DMS114 treated with DMSO at 0.1 percent for 48 hours (cell line): ENCODE data around the gene NSF.
"Not testable (repeated sequence)": the region's sequence is repeated elsewhere in the genome, so short reads cannot be mapped to it uniquely, and the experiment has no call there.

ENCODE experiments used
- DNase-seq: peaks from one replicate; lab custom pipeline; 2025; ENCODE audit not compliant: unreplicated experiment; lab: John Stamatoyannopoulos, UW

Gene NSF

DNA sequence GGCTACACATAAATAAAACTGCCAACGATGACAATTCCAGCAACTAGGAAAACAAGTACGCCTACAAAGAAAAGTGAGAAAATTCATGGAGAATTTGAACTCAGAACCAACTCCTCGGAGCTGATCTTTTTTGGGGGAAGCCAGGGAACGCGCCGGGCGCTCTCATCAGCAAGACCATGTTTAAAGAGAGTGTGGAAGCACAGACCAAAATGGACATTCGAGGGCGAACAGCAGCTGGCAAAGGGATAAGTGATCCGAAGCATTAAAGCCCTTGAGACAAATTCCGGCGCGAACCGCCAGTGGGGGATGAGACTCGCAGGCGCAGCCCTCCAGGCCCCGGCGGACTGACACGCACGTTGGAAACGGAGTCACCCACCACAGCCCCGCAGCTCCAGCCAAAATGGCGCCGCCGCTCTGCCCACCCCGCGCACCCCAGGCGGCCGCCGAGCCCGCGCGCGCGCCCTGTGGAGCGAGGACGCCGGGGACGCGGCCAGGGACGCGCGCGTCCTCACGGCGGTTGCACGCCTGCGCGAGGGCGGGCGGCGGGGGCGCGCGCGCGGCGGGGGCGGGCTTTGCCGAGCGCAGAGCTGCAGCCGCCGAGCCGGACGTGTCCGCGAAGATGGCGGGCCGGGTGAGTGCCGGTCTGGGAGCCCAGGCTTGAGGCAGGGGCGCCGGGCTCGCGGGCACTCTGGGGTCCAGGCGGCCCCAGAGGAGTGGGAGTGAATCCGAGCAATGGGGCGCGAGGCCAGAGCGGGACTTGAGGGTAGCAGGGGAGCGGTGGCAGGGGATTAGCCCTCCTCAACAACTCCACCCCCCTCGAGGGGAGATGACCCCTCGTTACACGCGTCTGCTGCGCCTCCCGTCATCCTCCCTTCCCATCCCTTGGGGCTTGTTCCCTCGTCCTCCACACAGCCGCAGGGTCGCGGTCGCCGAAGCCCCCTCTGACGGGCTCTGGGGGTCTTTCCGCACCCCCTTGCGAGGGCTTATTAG lies at the start of gene NSF:
NSF (plus strand) TSS at position 513 of the 990 bp plus-strand sequence; CDS start at position 620, 107 bp downstream.
- DNase-seq: not testable (repeated sequence)

DNA sequence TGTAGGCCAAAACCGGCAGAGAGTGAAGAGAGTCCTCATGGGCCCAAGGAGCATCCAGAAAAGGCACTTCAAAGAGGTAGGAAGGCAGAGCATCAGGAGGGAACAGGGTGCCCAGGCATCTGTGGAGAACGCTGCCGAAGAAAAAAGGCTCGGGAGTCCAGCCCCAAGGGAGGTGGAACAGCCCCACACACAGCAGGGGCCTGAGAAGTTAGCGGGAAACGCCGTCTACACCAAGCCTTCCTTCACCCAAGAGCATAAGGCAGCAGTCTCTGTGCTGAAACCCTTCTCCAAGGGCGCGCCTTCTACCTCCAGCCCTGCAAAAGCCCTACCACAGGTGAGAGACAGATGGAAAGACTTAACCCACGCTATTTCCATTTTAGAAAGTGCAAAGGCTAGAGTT lies 41.9 kb upstream of the NSF start:
- DNase-seq: not testable (repeated sequence)

DNA sequence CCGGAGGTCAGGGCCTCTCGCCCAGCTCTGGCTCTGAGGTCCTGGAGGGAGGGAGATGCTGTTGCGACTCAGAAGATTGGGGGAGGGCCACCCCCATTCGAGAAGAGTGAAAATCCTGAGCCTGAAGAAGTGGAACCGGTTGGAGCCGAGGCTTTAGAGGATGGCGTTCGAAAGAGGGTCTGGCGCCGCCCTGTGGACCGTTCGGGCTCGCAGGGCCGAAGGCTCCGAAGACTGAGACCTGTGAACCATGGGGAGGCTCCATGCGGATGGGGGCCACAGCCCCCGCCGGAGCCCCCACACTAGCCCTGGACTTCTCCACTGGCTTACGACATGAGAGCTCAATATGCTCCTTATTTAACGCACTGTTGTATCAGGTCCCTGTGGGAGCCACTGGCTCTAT lies 31.3 kb upstream of the NSF start:
- not testable (repeated sequence) for DNase-seq

DNA sequence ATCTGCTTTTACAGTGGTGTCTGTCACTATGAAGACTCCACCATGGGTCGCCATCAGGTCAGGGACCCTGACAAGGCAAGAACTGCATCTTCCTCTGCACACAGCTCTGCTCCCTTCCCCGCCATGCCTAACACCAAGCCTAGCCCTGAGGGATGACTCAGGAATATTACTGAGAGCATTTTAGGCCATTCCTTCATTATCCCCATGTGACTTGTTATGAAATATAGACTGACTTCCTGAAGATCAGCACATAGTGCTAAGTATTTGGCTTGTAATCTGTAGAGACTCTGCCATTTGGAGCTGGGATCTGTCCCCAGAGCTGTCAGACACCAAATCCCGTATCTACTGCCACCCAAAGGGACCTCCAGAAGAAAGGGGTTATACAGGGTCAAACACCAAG lies 30.4 kb upstream of the NSF start:
- DNase-seq: not testable (repeated sequence)

DNA sequence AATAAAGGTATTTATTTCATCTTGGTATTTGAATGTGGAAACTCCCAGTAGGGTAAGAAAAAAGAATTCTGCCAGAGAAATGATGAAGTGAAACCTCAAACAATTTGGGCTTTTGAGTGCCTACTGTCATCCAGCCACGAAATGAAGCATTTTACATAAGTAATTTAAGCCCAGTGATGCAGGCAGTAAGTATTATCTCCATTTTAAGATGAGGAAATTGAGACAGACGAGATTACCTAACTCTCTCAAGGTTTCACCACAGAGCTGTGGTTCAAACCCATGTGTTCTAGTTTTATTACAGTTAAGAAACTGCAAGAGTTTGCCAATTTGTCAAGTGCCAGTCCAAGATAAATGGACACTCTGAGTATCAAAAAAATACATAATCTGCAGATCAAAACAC lies 24.2 kb upstream of the NSF start:
- not testable (repeated sequence) for DNase-seq

DNA sequence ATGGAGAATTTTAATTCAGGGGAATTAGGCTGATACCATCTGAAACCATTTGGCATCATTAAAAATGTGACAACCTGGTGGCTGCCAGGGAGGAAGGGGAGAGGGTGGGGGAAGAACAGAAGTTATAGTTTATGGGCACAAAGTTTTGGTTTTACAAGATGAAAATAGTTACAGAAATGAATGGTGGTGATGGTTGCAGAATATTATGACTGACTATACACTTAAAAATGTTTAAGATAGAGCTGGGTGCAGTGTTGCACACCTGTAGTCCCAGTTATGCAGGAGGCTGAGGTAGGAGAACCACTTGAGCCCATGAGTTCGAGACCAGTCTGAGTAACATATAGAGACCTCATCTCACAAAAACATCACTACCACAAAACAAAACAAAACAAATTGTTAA lies 23.5 kb upstream of the NSF start:
- DNase-seq: not testable (repeated sequence)

DNA sequence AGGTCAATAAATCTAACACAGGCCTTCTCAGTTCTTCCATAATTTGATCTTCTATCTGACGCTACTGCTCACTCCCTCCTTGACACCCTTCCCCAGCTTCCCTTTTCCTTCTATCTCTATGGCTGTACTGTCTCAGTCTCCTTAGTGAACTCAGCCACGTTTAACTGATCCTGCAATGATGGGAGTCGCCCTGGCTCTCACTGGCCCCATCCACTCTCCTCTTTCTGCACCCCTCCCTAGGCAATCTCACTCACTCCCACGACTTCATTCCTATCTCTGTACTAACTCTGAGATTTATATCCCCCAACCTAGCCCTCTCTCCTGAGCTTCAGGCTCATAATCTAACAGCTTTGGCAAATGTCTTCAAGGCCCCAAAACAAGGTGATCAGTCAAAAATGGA lies 18.7 kb upstream of the NSF start:
- not testable (repeated sequence) for DNase-seq

DNA sequence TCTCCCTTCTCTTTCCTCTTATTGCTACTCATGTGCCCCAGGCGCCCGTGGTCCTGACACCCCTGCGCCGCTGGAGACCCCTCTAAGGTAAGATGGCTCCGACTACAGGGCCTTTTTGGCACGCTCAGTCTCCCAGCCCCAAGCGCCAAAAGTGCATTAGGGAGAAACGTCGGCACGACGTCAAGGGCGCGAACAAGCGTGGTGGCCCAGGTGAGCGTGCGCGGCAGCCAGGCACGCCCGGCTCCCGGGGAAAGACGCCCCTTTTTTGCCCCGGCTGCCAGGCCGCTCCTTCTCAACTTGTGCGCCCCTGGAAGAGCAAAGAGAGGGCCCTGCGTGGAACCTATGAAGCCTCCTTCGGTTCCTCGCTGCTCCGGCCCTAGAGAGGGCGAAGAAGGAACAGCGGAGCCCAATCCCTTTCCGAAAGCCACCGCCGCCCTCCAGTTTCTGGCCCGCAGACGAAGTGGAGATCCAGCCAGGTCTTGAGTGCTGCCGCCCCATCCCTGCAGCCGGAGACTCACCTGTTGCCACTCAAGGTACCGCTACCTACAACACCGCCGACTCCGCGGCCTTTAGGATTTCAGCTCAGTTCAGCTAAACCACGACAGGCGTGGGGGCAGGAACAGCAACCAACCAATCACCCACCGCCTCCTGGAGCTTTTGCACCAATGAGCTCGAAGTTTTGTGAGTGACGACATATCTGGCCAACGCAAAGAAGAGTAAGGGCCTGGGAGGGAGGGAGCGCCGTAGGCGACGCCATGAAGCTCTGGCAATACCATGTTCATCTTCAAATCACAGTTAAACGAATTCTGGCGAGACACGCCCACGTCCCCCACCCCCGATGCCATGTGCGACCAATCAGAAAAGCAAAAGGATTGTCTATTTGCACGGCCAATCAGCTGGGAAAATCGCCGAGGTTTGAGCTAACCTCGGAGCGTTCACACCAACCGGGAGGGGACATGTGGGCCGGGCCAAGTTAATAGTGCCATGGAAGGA lies 11.1 kb upstream of the NSF start, which contains the start of gene ARL17A:
ARL17A (minus strand) TSS at position 609 of the 993 bp plus-strand sequence. CDS start 3,369 bp downstream, outside the sequence.
- DNase-seq: not testable (repeated sequence)

DNA sequence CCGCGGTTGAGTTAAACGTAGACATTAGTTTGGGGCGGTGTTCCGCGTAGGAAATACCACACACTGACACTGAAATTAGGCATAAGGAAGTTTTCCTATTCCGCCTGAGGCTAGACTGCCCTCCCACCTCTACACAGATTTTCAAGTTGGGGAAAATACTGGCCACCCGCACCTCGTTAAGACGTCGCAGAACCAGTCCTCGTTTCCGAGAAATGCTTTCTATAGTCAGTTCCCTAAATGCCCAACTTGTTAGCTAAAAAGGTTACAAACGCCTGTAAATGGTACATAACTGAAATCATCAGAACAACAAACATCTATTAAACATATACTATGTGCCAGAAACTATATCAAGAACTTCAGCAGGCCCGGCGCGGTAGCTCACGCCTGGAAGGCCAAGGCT lies 10.4 kb upstream of the NSF start:
- DNase-seq: not testable (repeated sequence)

DNA sequence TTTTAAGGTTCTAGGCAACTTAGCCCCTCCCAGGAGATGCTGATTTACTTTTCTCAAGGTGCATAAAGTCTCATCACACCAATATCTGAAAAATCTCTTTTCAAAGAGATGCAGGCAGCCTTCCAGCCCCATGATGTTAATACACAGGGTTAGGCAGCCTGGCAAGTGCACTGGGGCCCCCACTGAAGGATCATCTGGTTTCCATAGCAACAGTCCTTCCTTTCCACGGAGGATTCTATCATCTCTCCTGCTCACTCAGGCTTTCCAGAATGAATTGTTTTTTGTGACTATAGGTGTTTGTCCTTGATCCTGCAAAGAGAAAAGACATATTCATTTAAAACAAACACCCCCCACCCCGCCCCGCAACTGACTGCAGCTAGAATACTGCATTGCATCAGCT lies 5.0 kb upstream of the NSF start:
- not testable (repeated sequence) for DNase-seq

DNA sequence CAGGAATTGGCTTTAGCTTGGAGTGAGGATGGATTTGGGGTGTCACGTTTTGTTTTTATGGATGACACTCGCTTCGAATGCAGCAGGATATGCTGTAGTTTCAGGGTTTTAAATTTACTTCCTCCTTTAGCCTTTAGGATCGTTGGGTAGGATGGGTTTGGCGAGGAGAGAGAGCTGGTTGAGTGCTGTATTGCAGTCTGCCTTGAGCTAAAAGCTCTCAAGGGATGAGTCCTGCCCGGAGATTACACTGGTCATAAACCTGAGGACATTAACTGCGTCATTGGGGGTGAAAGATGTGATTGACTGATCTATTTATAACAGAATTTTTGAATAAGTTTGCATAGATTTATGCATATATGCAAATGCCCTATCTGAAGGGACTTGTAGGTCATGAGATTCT lies 863 bp downstream of the NSF start:
- not testable (repeated sequence) for DNase-seq

DNA sequence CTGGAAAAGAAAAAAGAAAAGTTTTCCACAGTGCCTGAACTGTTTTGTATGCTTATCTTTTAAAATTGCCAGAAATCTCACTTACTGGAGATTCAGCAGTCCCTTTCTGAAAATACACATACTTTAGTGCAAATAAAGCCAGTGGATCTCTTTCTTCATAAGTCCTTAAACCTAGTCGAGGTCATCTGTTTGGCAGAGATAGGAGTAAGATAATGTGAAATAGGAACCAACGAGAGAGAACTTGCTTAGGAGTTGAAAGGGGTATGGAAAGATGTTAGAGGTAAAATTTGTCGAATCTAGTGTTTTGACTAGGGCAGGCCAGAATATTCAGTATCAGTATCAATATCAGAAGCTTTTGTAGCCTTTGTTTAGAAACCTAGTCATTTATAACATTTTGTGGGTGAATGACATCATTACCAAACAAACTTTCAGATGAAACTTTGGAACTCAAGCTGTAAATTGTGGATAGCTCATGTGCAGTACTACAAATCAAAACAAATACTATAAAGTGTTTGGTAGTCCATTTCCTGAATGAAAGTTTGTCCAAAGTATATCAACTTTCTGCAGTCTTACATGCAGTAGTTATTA lies 8.0 kb downstream of the NSF start:
- not testable (repeated sequence) for DNase-seq

DNA sequence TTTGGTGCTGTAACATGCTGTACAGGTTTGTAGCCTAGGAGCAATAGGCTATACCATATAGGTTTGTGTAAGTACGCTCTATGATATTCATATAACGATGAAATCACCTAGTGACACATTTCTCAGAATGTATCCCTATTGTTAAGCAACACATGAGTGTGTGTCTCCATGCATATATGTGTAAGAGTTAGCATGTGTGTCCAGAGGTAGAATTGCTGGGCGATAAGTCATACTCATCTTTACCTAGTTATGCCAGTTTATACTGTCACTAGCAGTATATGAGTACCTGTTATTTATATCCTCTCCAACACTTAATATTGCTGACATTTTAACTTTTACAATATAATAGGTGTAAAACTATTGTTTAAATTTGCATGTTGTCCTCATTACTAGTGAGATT lies 10.3 kb downstream of the NSF start:
- DNase-seq: not testable (repeated sequence)

DNA sequence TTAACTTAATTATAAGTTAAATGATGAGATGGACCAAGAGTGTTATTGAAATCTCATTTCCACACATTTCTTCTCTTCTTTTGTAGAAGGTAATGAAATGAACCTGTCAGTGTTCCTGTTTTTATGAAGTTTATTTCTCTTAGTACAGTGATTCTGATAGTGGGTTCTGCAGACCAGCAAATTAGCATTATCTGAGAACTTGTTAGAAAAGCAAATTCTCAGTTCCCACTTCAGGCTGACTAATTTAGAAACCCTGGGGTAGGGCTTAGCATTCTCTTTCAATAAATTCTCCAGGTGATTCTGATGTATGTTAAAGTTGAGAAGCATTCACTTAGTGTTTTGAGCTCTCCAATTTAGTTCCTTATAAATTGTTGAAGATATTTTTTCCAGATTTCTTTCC lies 12.7 kb downstream of the NSF start:
- not testable (repeated sequence) for DNase-seq

DNA sequence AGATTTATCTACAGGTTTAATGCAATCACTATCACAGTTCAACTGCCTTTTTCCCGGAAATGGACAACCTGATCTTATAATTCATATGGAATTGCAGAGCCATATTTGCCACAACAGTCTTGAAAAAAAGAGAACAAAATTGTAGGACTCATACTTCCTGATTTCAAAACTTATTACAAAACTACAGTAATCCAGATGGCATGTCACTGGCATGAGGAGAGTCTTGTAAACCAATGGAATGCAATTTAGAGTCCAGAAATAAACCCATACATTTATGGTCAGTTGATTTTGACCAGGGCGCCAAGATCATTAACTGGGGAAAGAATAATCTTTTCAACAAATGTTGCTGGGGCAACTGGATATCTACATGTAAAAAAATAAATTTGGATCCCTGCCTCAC lies 20.8 kb downstream of the NSF start:
- not testable (repeated sequence) for DNase-seq

DNA sequence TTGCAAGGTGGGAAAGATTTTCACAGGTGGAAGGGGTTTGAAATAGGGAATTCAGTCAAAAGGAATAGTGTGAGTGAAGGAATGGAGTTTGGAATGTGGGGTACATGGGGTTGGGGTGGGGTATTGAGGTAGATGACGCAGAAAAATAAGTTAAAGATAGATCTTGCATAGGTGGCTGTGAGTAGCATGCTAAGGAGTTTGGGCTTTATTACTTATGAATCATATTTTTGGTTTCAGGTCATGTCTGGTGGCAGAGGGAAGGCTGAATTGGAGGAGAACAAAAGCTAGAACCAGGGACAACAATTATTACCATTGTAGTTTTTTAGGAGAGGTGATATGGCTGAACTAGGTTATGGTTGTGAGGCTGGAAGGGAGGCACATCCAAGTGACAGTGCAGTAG lies 23.4 kb downstream of the NSF start:
- DNase-seq: not testable (repeated sequence)

DNA sequence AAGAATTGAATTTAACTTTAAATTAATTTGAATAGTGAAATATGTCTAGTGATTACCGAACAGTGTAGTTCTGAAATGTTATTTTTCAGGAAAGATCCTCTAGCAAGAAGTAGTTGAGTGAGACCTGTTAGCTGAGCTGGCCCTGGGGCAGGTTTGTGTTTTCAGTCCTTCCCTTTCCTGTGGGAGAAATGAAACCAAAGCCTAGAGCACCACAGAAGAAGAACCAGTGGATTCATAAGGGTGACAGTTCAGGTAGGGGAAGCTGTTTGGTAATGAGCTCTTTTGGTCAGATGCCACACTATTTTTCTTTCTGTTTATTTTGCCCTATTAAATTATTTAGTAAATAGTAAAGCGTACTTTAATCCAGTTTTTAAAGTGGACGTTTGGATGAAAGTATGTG lies 26.7 kb downstream of the NSF start:
- not testable (repeated sequence) for DNase-seq

DNA sequence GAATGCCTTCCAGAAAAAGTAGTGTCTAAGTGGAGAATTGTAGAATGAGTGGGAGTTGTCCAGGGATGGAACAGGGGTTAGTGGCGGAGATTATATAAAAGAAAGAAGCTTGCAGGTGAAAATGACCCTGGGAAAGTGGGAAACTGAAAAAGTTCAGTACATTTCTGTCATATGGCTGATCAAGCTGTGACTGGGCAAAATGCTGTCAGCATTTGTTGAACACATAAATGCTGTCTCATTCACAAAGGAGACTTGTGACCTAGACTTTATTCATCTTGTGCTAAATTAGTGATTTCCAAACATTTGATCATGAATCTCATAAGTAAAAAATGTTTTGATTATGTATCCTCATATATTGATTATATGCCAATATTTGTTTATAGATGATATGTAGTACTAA lies 28.5 kb downstream of the NSF start:
- DNase-seq: not testable (repeated sequence)

DNA sequence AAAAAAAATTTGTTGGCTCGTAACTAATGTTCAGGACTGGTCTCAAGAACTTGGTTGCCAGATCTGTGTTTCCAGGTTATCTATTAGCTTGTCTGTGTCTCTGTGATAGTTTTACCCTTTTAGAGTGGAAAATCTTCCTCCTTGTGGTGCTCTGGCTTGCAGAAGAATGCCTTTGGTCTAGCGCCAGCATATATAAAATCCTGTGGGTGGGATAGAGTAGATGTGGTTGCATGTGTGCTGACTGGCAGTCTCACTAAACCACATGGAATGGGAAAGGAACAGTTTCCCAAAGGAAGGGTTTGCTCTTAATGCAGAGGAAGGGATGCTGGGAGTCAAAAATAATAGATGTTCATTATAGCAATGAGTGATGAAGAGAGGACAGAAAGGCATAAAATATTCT lies 33.3 kb downstream of the NSF start:
- not testable (repeated sequence) for DNase-seq

DNA sequence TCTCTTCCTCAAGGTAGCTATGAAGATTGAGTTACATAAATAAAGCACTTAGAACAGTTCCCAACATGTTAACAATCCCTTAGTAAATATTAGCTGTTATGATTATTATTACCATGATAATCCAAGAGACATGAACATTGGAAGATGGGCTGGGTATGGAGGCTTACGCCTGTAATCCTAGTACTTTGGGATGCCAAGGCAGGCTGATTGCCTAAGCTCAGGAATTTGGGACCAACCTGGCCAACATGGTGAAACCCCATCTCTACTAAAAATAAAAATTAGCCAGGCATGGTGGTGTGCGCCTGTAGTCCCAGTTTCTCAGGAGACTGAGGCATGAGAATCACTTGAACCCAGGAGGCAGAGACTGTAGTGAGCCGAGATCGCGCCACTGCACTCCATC lies 34.3 kb downstream of the NSF start:
- DNase-seq: not testable (repeated sequence)

DNA sequence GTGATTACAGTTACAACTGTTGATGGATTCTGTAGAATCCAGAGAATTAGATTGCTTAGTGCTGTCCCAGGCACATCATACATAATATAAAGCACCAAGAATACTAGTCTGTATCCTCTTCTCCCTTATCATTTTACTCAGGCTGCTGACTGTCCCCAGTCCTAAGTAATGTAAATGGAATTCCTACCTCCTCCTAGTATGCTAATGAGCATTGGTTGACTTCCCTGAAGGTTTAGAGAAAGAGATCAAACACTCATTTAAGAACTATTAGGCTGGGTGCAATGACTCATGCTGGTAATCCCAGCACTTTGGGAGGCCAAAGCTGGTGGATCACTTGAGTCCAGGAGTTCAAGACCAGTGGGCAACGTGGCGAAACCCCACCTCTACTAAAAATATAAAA lies 37.0 kb downstream of the NSF start:
- DNase-seq: not testable (repeated sequence)
